HG03039 (cell line): ENCODE measurements around the gene GPX7.

Experiments used
- ATAC-seq: cut with Tn5 transposase; IDR thresholded peaks from one replicate; pipeline ENCODE4 v1.9.1; 2021; ENCODE audit warnings: mild to moderate bottlenecking, moderate library complexity; ENCODE audit not compliant: unreplicated experiment

GPX7 gene

GRCh38 chr1:52585474-52585873 lies 16.7 kb upstream of the GPX7 start:
- no peak for ATAC-seq

GRCh38 chr1:52588027-52588426 lies 14.1 kb upstream of the GPX7 start:
- no peak for ATAC-seq

GRCh38 chr1:52588535-52588934 lies 13.6 kb upstream of the GPX7 start:
- no peak for ATAC-seq

- ATAC-seq: no peak
Measured at GRCh38 chr1:52590266-52590665, 11.9 kb upstream of the GPX7 start.

- no peak for ATAC-seq
Measured at GRCh38 chr1:52592637-52593323, 9.4 kb upstream of the GPX7 start.

GRCh38 chr1:52593495-52593894 lies 8.7 kb upstream of the GPX7 start:
- ATAC-seq: no peak

- no peak for ATAC-seq
Measured at GRCh38 chr1:52595061-52595460, 7.1 kb upstream of the GPX7 start.

GRCh38 chr1:52597912-52598311 lies 4.3 kb upstream of the GPX7 start:
- no peak for ATAC-seq

GRCh38 chr1:52598729-52599128 lies 3.4 kb upstream of the GPX7 start:
- no peak for ATAC-seq

GRCh38 chr1:52599236-52599635 lies 2.9 kb upstream of the GPX7 start:
- no peak for ATAC-seq

- no peak for ATAC-seq
Measured at GRCh38 chr1:52600533-52601179, 1.5 kb upstream of the GPX7 start.

- ATAC-seq: no peak
Measured at GRCh38 chr1:52601519-52601918, 652 bp upstream of the GPX7 start.

- no peak for ATAC-seq
Measured at GRCh38 chr1:52602856-52603600, 857 bp downstream of the GPX7 start.

GRCh38 chr1:52603630-52604029 lies 1.5 kb downstream of the GPX7 start:
- ATAC-seq: no peak

GRCh38 chr1:52604063-52604770 lies 2.0 kb downstream of the GPX7 start:
- no peak for ATAC-seq

- no peak for ATAC-seq
Measured at GRCh38 chr1:52613636-52614373, 11.6 kb downstream of the GPX7 start.

GRCh38 chr1:52614671-52615070 lies 12.5 kb downstream of the GPX7 start:
- ATAC-seq: no peak

- ATAC-seq: no peak
Measured at GRCh38 chr1:52615489-52616042, 13.4 kb downstream of the GPX7 start.

GRCh38 chr1:52621950-52622349 lies 19.8 kb downstream of the GPX7 start:
- ATAC-seq: no peak

GRCh38 chr1:52623812-52624211 lies 21.6 kb downstream of the GPX7 start:
- ATAC-seq: no peak
